Mesenchymal stem cell (in vitro differentiated cells and primary cell): Measurements from ENCODE around the gene THTPA.
A peak's percentile ranks its signal among the peaks of the same experiment; 100 is the strongest.

Experiments used
- DNase-seq: peaks from one replicate; pipeline ENCODE4 v3.0.0-alpha.2; 2013
- H2AFZ ChIP-seq: one replicate; pipeline ENCODE4 v1.6.1; 2013; ENCODE audit warnings: low read depth, mild to moderate bottlenecking, control low read depth, inconsistent platforms, low read length, moderate library complexity
- H2AK5ac ChIP-seq: 2 replicates; pipeline ENCODE4 v1.6.1; 2013; ENCODE audit warnings: low read length, moderate library complexity, mild to moderate bottlenecking, inconsistent platforms; ENCODE audit not compliant: severe bottlenecking
- H2BK120ac ChIP-seq: one replicate; pipeline ENCODE4 v1.6.1; 2013; ENCODE audit warnings: low read depth, mild to moderate bottlenecking, inconsistent platforms, low read length, moderate library complexity
- H2BK12ac ChIP-seq, 2 experiments: one replicate each; pipeline ENCODE4 v1.6.1; 2013; ENCODE audit warnings: inconsistent platforms in 2 of 2, low read length in 2 of 2, mild to moderate bottlenecking in 2 of 2, moderate library complexity in 2 of 2, control low read depth in 1 of 2
- H2BK15ac ChIP-seq: one replicate; pipeline ENCODE4 v1.6.1; 2013; ENCODE audit warnings: mild to moderate bottlenecking, low read depth, inconsistent platforms; ENCODE audit not compliant: poor library complexity, severe bottlenecking
- H2BK5ac ChIP-seq: 2 replicates; pipeline ENCODE4 v1.6.1; 2013; ENCODE audit warnings: low read depth, mild to moderate bottlenecking, low read length, control low read depth, inconsistent platforms; ENCODE audit not compliant: poor library complexity, severe bottlenecking
- H3K14ac ChIP-seq, 2 experiments: one replicate each; pipeline ENCODE4 v1.6.1; 2013; ENCODE audit warnings: inconsistent platforms in 2 of 2, low read length in 2 of 2, control low read depth in 1 of 2, mild to moderate bottlenecking in 1 of 2, moderate library complexity in 1 of 2
- H3K18ac ChIP-seq, 2 experiments: one replicate each; pipeline ENCODE4 v1.6.1; 2013; ENCODE audit warnings: inconsistent platforms in 2 of 2, low read length in 2 of 2, control low read depth in 1 of 2, low read depth in 1 of 2, mild to moderate bottlenecking in 1 of 2
- H3K23ac ChIP-seq, 2 experiments: one replicate each; pipeline ENCODE4 v1.6.1; 2013; ENCODE audit warnings: inconsistent platforms in 2 of 2, low read length in 2 of 2, mild to moderate bottlenecking in 2 of 2, moderate library complexity in 2 of 2, control low read depth in 1 of 2
- H3K27ac ChIP-seq: 2 replicates; pipeline ENCODE4 v1.5.1; 2013; ENCODE audit warnings: mild to moderate bottlenecking, moderate library complexity, low read length, control low read depth, inconsistent platforms; ENCODE audit not compliant: poor library complexity, severe bottlenecking
- H3K27me3 ChIP-seq, 2 experiments: 2 replicates each; pipeline versions ENCODE4 v1.6.1 to v1.7.0; 2013; ENCODE audit warnings: low read length in 2 of 2, mild to moderate bottlenecking in 2 of 2, moderate library complexity in 2 of 2, control low read depth in 1 of 2, inconsistent platforms in 1 of 2; ENCODE audit not compliant: control insufficient read depth in 1 of 2, insufficient read depth in 1 of 2
- H3K36me3 ChIP-seq, 2 experiments: 2 replicates each; pipeline versions ENCODE4 v1.6.1 to v1.7.0; 2013; ENCODE audit warnings: low read length in 2 of 2, control low read depth in 1 of 2, inconsistent platforms in 1 of 2, low read depth in 1 of 2, mild to moderate bottlenecking in 1 of 2; ENCODE audit not compliant: insufficient read depth in 2 of 2, control insufficient read depth in 1 of 2
- H3K4ac ChIP-seq, 2 experiments: one replicate each; pipeline ENCODE4 v1.6.1; 2013; ENCODE audit warnings: inconsistent platforms in 2 of 2, low read length in 2 of 2, mild to moderate bottlenecking in 2 of 2, moderate library complexity in 2 of 2, control low read depth in 1 of 2, low read depth in 1 of 2
- H3K4me1 ChIP-seq: 2 replicates; pipeline ENCODE4 v1.6.1; 2013; ENCODE audit warnings: low read depth, low read length, control low read depth; ENCODE audit not compliant: control insufficient read depth, insufficient read depth
- H3K4me2 ChIP-seq: 2 replicates; pipeline ENCODE4 v1.6.1; 2013; ENCODE audit warnings: low read length, mild to moderate bottlenecking, inconsistent platforms; ENCODE audit not compliant: poor library complexity, severe bottlenecking
- H3K4me3 ChIP-seq, 2 experiments: 2 replicates each; pipeline versions ENCODE4 v1.5.1 to v1.7.0; 2013; ENCODE audit warnings: low read length in 2 of 2, mild to moderate bottlenecking in 2 of 2, control low read depth in 1 of 2, low read depth in 1 of 2; ENCODE audit not compliant: insufficient read depth in 1 of 2
- H3K79me1 ChIP-seq: replicated peaks from 2 replicates; pipeline ENCODE4 v1.6.1; 2013; ENCODE audit warnings: mild to moderate bottlenecking, control low read depth, low read length, inconsistent platforms; ENCODE audit not compliant: poor library complexity, severe bottlenecking
- H3K9ac ChIP-seq: 2 replicates; pipeline ENCODE4 v1.7.0; 2013; ENCODE audit warnings: mild to moderate bottlenecking, low read length, moderate library complexity
- H3K9me3 ChIP-seq: 2 replicates; pipeline ENCODE4 v1.7.0; 2013; ENCODE audit warnings: mild to moderate bottlenecking, low read length; ENCODE audit not compliant: control insufficient read depth
- H4K8ac ChIP-seq: one replicate; pipeline ENCODE4 v1.6.1; 2013; ENCODE audit warnings: inconsistent platforms, mild to moderate bottlenecking, low read length, moderate library complexity
- H4K91ac ChIP-seq: one replicate; pipeline ENCODE4 v1.6.1; 2013; ENCODE audit warnings: mild to moderate bottlenecking, low read length, inconsistent platforms
- WGBS: methylation state at CpG from one replicate; pipeline ENCODE4 v1.1.7; 2013; ENCODE audit warnings: mixed read lengths; 5-methylcytosine and 5-hydroxymethylcytosine counted together

THTPA gene

DNA sequence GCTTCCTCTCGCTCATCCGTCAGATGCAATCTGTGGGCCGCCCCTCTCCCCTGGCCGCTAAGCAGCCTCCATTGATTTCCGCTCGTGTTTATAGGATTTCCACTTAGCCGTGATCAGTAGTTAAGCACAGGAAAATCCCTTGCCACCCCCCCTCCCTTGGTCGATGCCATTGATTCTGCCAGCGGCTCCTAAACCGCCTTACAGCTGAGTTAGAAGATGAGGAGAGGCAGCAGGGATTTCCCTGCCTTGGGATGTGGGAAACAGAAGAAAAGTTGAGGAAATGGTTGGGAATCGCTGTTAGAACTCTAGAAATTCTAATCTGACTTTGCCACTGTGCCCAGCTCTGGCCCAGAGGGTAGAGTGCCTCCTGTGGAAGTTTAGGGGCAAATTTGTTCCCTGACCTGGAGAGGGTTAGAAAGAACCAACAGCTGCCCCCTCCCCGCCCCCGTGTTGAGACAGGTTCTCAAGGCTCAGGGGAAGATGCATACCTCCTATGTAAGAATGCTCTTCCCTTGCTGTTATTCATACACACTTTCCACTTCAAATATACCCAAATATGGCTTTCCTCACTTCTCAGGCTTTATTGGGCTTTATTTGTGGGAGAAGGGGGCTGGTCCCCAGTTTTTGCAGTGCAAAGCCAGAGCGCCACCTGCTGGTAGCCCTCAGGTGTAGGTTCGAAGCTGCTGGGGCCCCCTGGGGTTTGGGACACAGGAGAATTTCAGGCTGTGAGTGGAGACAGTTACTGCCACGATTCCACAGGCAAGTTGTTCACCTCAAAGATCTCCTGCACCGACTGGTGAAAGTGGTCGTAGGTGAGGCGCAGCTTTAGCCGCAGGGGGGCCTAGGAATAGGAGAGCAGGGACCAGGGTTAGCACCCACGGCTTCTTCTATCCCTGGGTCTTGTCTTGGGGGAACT lies 3.2 kb downstream of the THTPA start:
- no peaks in the 10 kb centered on the region for H3K9me3 ChIP-seq
- H2BK15ac ChIP-seq: no peak overlapping the region
- H3K4me1 ChIP-seq: peaks cover 9% of the 10 kb centered on the region
- H3K4ac ChIP-seq: no peak overlapping the region
- no peak overlapping the region for H2AFZ ChIP-seq
- H3K9ac ChIP-seq: peak overlapping the region; percentile 24
- no peak overlapping the region for H3K14ac ChIP-seq
- H3K79me1 ChIP-seq: peaks cover 36% of the 10 kb centered on the region
- H2AK5ac ChIP-seq: no peak overlapping the region
- H3K36me3 ChIP-seq: peaks cover 45 to 55% of the 10 kb centered on the region in 2 experiments
- H3K4me2 ChIP-seq: no peak overlapping the region
- no peak overlapping the region for H2BK120ac ChIP-seq
- H3K27ac ChIP-seq: no peak overlapping the region
- H3K18ac ChIP-seq: no peak overlapping the region
- H3K27me3 ChIP-seq: no peaks in the 10 kb centered on the region
- no peak overlapping the region for H3K23ac ChIP-seq
- H2BK12ac ChIP-seq: no peak overlapping the region
- H4K91ac ChIP-seq: no peak overlapping the region
- H4K8ac ChIP-seq: no peak overlapping the region
- DNase-seq: peak; percentile 61
- no peak overlapping the region for H2BK5ac ChIP-seq
- WGBS: 78% methylated on average over 18 of the region's 21 CpGs
- H3K4me3 ChIP-seq: no peak overlapping the region

GRCh38 chr14:23559926-23560520 lies 4.0 kb downstream of the THTPA start:
- H3K18ac ChIP-seq: no peak overlapping the region
- H3K4ac ChIP-seq: no peak overlapping the region
- no peaks in the 10 kb centered on the region for H3K9me3 ChIP-seq
- H2BK12ac ChIP-seq: no peak overlapping the region
- H2BK120ac ChIP-seq: no peak overlapping the region
- WGBS: 84% methylated on average over 3 of the region's 3 CpGs
- no peak for DNase-seq
- H3K14ac ChIP-seq: no peak overlapping the region
- H4K91ac ChIP-seq: no peak overlapping the region
- H3K36me3 ChIP-seq: peaks cover 45 to 63% of the 10 kb centered on the region in 2 experiments
- peaks cover 9% of the 10 kb centered on the region for H3K4me1 ChIP-seq
- H3K4me3 ChIP-seq: no peak overlapping the region
- H3K79me1 ChIP-seq: peaks cover 40% of the 10 kb centered on the region
- no peak overlapping the region for H3K4me2 ChIP-seq
- no peak overlapping the region for H2AFZ ChIP-seq
- no peak overlapping the region for H3K27ac ChIP-seq
- H2BK5ac ChIP-seq: no peak overlapping the region
- H3K9ac ChIP-seq: peak overlapping the region; percentile 24
- H2AK5ac ChIP-seq: no peak overlapping the region
- H3K23ac ChIP-seq: no peak overlapping the region
- H2BK15ac ChIP-seq: no peak overlapping the region
- no peak overlapping the region for H4K8ac ChIP-seq
- H3K27me3 ChIP-seq: no peaks in the 10 kb centered on the region

DNA sequence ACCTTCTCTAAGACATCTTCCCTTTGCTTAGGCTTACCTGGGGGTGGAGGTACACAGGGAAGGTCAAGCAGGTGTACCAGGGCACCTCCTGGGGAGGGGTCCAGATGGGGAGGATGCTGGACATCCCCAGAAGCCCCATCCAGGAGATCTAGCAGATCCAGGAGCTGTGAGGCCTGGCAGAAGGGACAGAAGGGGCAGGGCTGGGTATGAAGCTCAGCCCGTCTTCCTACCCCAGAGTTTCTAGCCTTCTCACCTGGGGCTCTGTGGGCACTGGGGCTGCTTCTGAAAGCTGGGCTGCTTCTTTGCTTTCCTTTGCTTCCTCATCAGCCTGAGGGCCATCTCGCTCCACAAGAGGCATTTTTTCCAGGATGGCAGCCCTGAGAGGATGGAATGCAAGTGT lies 5.2 kb downstream of the THTPA start:
- no peak overlapping the region for H3K9ac ChIP-seq
- no peak overlapping the region for H2BK15ac ChIP-seq
- 100% methylated on average over 2 of the region's 2 CpGs for WGBS
- DNase-seq: no peak
- no peak overlapping the region for H3K18ac ChIP-seq
- H3K14ac ChIP-seq: no peak overlapping the region
- H3K79me1 ChIP-seq: peaks cover 53% of the 10 kb centered on the region
- H3K36me3 ChIP-seq: peaks cover 48 to 75% of the 10 kb centered on the region in 2 experiments
- no peak overlapping the region for H4K91ac ChIP-seq
- H3K4me3 ChIP-seq: no peak overlapping the region
- no peaks in the 10 kb centered on the region for H3K27me3 ChIP-seq
- no peak overlapping the region for H3K27ac ChIP-seq
- no peak overlapping the region for H2BK12ac ChIP-seq
- no peak overlapping the region for H4K8ac ChIP-seq
- no peak overlapping the region for H3K4me2 ChIP-seq
- no peak overlapping the region for H2BK5ac ChIP-seq
- H2AK5ac ChIP-seq: no peak overlapping the region
- peaks cover 14% of the 10 kb centered on the region for H3K4me1 ChIP-seq
- H3K23ac ChIP-seq: no peak overlapping the region
- H2BK120ac ChIP-seq: no peak overlapping the region
- H3K4ac ChIP-seq: no peak overlapping the region
- H2AFZ ChIP-seq: no peak overlapping the region
- no peaks in the 10 kb centered on the region for H3K9me3 ChIP-seq
